GM21576 (cell line): ENCODE results near the gene PTER.

Source experiments
- ATAC-seq: cut with Tn5 transposase; IDR thresholded peaks from one replicate; pipeline ENCODE4 v1.9.1; 2021; ENCODE audit warnings: mild to moderate bottlenecking, moderate library complexity; ENCODE audit not compliant: unreplicated experiment

PTER gene, protein sequence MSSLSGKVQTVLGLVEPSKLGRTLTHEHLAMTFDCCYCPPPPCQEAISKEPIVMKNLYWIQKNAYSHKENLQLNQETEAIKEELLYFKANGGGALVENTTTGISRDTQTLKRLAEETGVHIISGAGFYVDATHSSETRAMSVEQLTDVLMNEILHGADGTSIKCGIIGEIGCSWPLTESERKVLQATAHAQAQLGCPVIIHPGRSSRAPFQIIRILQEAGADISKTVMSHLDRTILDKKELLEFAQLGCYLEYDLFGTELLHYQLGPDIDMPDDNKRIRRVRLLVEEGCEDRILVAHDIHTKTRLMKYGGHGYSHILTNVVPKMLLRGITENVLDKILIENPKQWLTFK

DNA sequence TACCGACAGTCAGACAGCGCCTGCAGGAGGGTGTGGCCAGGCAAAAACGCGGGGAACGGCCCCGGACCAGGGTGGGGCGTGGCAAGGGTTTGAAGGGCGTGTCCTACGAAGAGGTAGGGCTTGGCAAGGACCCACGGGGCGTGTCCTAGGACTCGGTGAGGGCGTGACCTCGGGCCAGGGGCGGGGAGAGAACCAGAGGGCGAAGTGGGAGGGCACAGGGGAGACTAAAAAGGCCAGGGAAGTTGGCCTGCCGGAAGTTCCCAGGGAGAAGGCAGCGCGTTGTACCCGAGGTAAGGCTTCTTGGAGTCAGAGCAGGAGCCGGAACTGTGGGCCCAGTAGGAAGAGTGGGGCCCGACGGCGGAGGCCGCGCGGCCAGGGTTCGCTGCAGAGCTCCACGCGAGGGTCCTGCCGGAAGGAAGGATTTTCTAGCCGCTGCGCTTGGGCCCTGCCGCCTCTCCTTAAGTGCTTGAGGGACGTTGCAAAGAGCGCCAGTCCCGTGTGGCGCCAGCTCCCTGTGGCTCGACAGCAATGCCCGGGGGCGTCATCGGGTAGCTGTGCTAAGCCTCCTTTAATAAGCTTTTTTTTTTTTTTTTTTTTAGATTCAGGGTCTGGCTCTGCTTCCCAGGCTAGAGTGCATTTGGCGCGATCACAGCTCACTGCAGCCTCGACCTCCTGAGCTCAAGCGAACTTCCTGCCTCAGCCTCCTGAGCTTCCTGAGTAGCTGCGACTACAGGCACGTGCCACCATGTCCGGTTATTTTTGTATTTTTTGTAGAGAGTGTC lies at the start of gene PTER:
Gene PTER, plus strand, starts transcription at position 253 of the 782 bp plus-strand sequence. CDS start 47,375 bp downstream, outside the sequence.
- ATAC-seq = peak; percentile 97

DNA sequence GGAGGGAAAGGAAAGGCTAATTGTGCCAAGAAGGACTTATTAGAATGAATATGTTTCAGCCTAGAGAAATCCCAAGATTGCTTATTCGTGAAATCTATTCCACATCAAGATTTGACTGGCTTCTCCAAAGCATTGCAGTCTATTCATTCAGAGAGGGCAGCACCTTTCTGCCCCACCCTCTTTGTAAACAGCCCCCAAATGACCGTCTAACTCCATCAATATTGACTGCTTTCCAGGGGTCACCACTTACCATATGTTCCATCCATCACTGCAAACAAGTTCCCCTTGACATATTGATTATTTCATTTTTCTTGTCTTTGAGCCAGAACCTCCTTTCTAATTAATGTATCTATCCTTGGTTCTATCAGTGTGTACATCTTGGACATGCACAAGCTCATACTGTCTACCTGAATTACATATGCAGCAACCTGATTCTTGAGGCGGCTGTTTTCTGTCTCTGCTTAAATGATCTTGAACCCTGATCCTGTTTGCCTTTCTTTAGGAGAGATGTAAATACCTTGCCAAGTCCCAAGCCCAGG lies 44.2 kb upstream of the PTER start:
- no peak for ATAC-seq

DNA sequence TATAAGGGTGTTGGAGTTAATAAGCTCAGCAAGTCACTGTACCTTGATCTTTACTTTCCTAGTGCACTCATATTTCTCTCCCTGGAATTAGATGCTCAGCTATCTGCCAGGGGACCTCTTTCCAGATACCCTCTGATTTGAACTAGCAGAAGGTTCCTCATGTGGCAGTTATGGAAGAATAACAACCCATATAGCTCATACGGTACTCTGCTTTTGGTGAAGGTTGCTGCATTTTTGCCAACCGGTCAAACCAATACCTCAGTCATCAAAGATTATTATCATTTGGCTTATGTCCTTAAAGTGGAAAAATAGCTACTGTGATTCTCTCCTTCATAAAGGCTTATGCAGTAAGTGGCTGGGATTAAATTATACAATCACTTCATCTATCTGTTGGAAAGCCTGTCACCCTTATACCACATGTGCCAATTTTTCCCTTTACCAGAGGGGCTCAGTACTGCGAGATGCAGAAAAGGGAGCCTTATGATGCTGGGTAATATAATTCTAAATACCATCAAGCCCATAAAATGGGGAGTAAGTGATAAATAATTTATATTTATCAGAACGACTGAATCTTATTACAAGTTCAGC lies 43.4 kb upstream of the PTER start:
- no peak for ATAC-seq

DNA sequence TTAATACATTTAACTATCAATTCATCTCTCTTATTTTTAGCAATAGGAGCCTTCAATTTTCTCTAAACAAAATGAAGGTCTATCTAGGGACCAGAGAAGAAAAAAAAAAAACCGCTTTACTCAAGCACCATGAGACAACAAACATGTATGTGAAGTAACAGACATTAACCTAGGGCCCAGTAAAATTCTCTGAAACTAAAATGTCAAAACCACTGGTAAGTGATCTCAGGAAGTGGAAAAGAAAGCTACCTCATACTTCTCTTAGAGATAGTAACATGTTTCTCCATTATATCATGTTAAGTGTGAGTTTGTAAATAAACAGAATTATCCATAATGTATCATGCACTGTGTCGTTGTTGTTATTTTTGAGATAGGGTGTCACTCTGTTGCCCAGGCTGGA lies 35.4 kb upstream of the PTER start:
- ATAC-seq = no peak

- ATAC-seq = no peak
These were observed 28.4 kb upstream of the PTER start for GRCh38 chr10:16408379-16408778.

- ATAC-seq = no peak
These were observed 19.5 kb upstream of the PTER start for GRCh38 chr10:16417341-16417740.

DNA sequence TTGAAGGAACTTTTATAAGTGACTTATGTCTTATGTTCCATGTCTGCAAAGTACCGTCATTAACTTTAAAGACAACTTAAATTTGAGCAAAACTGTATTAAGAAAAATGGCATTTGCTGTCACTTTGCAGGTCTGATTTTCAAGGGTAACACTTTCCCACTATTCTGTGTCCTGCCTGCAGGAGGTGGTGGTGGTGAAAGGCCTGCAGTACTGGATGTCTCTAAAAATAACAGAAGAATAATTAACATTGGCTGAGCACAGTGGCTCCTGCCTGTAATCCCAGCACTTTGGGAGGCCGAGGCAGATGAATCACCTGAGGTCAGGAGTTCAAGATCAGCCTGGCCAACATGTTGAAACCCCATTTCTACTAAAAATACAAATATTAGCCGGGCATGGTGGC lies 13.2 kb upstream of the PTER start:
- ATAC-seq = no peak

GRCh38 chr10:16425449-16425848 lies 11.4 kb upstream of the PTER start:
- ATAC-seq = no peak

GRCh38 chr10:16429539-16429938 lies 7.3 kb upstream of the PTER start:
- ATAC-seq = no peak

- peak; percentile 3 for ATAC-seq
These were observed 448 bp upstream of the PTER start for GRCh38 chr10:16436367-16436757.

DNA sequence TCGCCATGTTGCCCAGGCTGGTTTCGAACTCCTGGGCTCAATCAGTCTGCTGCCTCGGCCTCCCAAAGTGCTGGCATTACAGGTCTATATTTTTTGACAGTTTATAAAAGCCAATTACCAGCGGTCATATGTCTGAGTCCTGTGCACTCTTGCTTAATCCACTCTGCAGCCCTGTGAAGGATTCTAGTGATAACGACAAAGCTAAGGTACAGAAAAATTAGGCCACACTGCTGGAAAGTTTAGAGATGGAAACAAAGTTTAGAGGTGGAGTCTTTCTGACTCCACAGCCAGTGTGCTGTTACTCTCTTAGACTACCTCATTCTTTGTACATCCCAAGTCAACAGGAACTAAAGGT lies 707 bp downstream of the PTER start:
- ATAC-seq = no peak

GRCh38 chr10:16439295-16439694 lies 2.5 kb downstream of the PTER start:
- ATAC-seq = no peak

- ATAC-seq = no peak
These were observed 3.8 kb downstream of the PTER start for GRCh38 chr10:16440396-16441133.

- no peak for ATAC-seq
These were observed 4.5 kb downstream of the PTER start for GRCh38 chr10:16441173-16441840.

DNA sequence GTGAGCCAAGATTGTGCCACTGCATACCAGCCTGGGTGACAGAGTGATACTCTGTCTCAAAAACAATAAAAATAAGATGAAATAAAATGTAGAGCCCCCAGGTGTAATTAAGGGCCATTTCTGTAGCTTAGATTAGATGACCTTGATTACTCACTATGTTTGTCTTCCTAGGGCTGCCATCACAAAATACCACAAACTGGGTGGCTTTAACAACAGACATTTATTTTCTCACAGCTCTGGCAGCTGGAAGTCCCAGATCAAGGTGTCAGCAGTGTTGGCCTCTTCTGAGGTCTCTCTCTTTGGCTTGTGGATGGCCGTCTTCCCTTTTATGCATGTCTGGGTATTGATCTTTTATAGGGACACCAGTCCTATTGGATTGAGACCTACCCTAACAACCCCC lies 6.1 kb downstream of the PTER start:
- ATAC-seq = no peak

DNA sequence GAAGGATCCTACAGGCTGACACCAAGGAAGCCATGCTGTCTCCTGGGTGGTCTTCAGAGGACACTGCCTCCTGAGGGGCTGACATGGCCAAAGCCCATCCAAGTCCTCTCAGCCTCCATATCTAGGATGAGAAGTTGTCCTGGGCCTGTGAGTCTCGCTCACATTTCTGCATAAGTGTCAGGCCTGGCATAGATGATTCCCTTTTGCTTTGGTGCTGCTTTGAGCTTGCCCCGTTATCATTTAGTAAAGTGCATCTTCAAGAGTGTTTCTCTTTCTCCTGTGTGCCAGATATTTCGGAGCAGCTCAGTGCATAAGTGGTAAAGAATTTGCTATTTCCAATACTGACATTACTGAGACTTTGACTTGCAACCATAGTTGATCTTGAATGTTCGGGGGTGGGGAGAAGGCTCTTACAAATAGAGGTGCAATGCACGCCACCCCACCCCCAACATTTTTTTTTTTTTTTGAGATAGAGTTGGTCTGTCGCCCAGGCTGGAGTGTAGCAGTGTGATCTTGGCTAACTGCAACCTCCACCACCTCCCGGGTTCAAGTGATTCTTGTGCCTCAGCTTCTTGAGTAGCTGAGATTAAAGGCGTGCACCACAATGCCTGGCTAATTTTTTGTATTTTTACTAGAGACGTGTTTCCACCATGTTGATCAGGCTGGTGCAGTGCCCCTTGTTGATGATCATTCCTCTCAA lies 9.1 kb downstream of the PTER start:
- no peak for ATAC-seq

DNA sequence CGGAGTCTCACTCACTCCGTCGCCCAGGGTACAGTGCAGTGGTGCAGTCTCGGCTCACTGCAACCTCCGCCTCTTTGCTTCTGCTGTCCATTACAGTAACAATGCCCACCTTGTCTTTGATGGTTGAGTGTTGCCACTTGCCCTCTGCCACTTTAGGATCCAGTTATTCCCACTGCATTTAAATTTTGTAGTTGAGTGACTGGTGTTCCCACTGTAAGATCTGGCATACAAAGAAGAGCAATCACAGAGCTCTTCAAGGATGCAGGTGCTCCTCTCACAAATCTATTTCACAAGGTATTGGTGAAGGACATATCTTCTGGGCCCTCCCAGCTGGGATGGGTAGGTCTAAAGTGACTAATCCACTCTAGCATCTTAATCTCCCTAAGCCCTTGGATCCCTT lies 12.6 kb downstream of the PTER start:
- ATAC-seq = no peak

DNA sequence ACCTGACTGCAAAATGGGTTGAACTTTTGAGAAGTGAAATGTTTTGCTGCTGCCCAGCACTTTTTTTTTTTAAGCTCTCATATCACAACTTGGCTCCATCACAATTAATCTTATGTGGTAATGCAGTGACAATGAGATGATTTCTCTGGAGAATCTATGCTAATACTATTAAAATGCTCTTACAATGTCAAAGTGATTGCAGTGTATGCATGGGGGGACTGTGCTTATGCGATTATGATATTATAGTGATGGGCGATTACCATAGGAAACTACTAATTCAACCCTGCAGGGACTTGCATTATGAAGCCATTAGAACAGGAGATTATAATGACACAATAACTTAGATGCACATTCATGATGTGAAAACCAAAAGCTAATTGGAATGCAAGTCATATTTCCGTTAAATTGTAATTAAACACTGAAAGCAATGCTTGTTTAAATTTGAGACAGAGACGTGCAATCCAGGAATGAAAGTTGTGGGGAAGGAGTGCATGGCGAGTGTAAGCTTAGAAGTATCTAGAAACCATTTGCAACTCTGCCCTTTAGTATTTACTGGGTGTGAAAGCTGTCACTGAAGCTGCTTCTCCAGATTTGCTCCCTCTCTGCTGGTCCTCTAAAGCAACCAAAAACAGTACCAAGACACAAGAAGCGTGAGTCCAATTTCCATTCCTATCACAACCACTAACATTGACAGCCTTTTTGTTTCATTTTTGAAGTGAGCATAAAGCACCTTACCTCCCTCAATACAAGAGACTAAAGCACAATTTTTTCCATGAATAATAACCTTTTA lies 21.6 kb downstream of the PTER start:
- no peak for ATAC-seq

DNA sequence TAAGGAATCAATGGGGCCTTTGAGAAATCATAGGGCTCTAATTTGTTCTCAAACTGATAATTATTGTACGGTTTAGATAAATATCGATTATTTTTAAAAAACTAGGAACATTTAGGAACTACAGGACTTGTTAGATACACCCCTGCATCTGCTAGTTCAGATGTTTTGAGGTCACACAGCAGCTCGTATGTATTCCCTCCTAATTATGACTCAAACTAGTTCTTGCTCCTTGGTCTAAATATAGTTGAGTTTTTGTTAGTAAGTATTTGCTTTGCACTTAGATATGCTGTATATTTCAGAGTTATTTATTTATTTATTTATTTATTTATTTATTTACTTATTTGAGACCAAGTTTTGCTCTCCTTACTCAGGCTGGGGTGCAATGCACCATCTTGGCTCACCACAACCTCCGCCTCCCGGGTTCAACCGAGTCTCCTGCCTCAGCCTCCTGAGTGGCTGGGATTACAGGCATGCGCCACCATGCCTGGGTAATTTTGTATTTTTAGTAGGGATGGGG lies 22.7 kb downstream of the PTER start:
- ATAC-seq = no peak
